Mucosa of descending colon (tissue), 3 donors: ENCODE measurements around the gene VPS26A. TPM values are rescaled to one million over a fixed set of nuclear protein-coding genes. Genes with fewer than 3 reads are reported as not detected.

Experiments used
- ATAC-seq: fragments of 200-7000 bp; cut with Tn5 transposase; one replicate; pipeline ENCODE4 v1.9.1; 2020; ENCODE audit warnings: mild to moderate bottlenecking, moderate library complexity
- DNase-seq, 3 donors: peaks; one replicate each; pipeline ENCODE4 v3.0.0-alpha.2; 2020
- H3K36me3 ChIP-seq: fragments of 200-600 bp; one replicate; pipeline ENCODE4 v1.8.0; 2021; ENCODE audit warnings: low read depth, mild to moderate bottlenecking
- H3K4me1 ChIP-seq: fragments of 200-600 bp; one replicate; pipeline ENCODE4 v1.8.0; 2021; ENCODE audit warnings: low read depth, mild to moderate bottlenecking
- H3K4me3 ChIP-seq: fragments of 200-600 bp; one replicate; pipeline ENCODE4 v1.8.0; 2021; ENCODE audit warnings: mild to moderate bottlenecking
- H3K9me3 ChIP-seq: fragments of 200-600 bp; one replicate; pipeline ENCODE4 v1.8.0; 2021; ENCODE audit warnings: mild to moderate bottlenecking
- intact Hi-C, 2 donors: fragments of 100-400 bp; cut with DNase I in 1 of 2; cut with micrococcal nuclease in 1 of 2; formaldehyde crosslinking; loops; one replicate each; pipeline versions ENCODE4 v1.11.0 to v1.11.1; 2022; cut with DNase I, micrococcal nuclease
- total RNA-seq, 3 donors: library from RNA; stranded (reverse); fragmentation: NEBNext Ultra II Directional in 2 of 3; extraction: Animal tissue kit (Norgen Biotek cat#: 25700) in 2 of 3; gene quantifications; one replicate each; pipeline versions ENCODE4 v1.2.1 to v1.2.4, GENCODE V29; 2021 to 2023
- TF ChIP-seq, protein P1 (sequence below): fragments of 200-600 bp; IDR thresholded peaks from one replicate; pipeline ENCODE4 v1.8.0; 2022; ENCODE audit warnings: antibody characterized with exemption, mild to moderate bottlenecking
- donor health status: DM: no; HTN: no; CAD: no; lungs with moderate emphysema.
- donor health status: DM: no; HTN: no; CAD: no.
- donor health status: DM: no; HTN: yes; CAD: no.

The VPS26A gene
- total RNA-seq, 3 donors from 2014 or later: 51.7 to 64.0 (median 61.7) TPM

DNA sequence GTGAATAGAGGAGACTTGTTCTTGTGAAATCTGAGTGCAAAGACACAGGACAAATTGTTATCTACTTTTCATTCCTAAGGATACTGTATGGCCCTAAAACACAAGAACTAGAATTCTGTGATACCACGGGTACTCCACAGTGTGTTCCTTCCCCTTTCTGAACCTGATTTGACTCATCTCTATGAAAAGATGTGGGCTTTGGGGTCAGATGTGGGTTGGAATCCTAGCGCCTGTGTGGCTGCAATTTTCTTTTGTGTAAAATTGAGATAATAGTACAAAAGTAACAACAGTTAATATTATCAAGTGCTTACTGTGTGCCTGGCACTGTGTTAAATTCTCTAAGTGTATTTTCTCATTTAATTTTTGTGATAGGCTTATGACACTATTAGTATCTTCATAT, 27.9 kb upstream of the VPS26A start:
- intact Hi-C loops: no loop called here
- no peak for DNase-seq
- Histone ChIP-seq H3K4me3 (no peak overlapping the region), H3K4me1 (no peaks in the 10 kb centered on the region), H3K9me3 (no peaks in the 10 kb centered on the region), H3K36me3 (no peaks in the 10 kb centered on the region)
- TF ChIP-seq, protein P1, sequence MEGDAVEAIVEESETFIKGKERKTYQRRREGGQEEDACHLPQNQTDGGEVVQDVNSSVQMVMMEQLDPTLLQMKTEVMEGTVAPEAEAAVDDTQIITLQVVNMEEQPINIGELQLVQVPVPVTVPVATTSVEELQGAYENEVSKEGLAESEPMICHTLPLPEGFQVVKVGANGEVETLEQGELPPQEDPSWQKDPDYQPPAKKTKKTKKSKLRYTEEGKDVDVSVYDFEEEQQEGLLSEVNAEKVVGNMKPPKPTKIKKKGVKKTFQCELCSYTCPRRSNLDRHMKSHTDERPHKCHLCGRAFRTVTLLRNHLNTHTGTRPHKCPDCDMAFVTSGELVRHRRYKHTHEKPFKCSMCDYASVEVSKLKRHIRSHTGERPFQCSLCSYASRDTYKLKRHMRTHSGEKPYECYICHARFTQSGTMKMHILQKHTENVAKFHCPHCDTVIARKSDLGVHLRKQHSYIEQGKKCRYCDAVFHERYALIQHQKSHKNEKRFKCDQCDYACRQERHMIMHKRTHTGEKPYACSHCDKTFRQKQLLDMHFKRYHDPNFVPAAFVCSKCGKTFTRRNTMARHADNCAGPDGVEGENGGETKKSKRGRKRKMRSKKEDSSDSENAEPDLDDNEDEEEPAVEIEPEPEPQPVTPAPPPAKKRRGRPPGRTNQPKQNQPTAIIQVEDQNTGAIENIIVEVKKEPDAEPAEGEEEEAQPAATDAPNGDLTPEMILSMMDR: no peak
- no peak for ATAC-seq

DNA sequence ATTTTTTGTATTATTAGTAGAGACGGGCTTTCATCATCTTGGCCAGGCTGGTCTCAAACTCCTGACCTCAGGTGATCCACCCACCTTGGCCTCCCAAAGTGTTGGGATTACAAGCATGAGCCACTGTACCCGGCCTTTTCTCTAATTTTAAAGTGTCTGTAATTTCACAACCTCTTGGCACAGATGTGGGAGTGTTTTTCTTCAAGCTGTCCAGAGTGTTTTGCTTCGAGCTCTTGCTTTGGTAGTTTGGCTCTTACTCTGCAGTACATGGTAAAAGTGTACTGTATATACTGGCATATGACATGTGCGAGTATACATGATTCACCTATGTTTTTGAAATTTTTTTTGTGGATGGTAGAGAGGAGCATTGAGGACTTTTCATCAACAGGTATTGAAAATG, 26.2 kb upstream of the VPS26A start:
- TF ChIP-seq, protein P1: no peak
- ATAC-seq: no peak
- H3K9me3 ChIP-seq: no peaks in the 10 kb centered on the region
- no peaks in the 10 kb centered on the region for H3K36me3 ChIP-seq
- intact Hi-C loops: no loop called here
- DNase-seq: no peak
- no peaks in the 10 kb centered on the region for H3K4me1 ChIP-seq
- H3K4me3 ChIP-seq: no peak overlapping the region

DNA sequence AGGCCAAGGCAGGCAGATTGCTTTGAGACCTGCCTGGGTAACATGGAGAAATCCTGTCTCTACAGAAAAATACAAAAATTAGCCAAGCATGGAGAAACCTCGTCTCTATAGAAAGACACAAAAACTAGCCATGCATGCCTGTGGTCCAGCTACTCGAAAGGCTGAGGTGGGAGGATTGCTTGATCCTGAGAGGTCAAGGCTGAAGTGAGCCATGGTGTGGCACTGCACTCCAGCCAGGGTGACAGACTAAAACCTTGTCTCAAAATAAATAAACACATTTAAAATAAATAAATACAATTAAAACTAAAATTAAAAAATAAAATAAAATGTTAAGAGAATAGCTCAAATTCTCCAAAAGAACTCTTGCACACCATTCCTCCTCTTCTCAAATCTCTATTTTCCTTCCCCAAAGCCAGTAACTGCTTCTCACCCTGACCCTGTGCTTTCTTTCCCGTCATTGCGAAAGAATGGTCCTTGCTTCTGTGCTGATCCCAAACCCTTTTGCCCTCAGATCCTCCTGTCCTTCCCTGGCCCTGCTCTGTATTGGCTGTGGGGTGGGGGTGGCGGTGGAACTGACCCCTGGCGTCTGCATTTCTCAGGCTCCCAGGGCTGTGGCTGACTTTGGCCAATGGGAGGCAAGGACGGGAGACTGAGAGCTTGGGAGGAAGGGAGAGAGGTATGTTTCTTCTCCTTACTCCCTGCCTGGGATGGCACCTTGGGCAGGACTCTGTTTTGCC, 23.7 kb upstream of the VPS26A start:
- DNase-seq (no peak), ATAC-seq (no peak)
- TF ChIP-seq, protein P1: no peak
- H3K9me3 ChIP-seq: no peaks in the 10 kb centered on the region
- no peaks in the 10 kb centered on the region for H3K4me1 ChIP-seq
- intact Hi-C loops: no loop called here
- H3K4me3 ChIP-seq: no peak overlapping the region
- no peaks in the 10 kb centered on the region for H3K36me3 ChIP-seq

DNA sequence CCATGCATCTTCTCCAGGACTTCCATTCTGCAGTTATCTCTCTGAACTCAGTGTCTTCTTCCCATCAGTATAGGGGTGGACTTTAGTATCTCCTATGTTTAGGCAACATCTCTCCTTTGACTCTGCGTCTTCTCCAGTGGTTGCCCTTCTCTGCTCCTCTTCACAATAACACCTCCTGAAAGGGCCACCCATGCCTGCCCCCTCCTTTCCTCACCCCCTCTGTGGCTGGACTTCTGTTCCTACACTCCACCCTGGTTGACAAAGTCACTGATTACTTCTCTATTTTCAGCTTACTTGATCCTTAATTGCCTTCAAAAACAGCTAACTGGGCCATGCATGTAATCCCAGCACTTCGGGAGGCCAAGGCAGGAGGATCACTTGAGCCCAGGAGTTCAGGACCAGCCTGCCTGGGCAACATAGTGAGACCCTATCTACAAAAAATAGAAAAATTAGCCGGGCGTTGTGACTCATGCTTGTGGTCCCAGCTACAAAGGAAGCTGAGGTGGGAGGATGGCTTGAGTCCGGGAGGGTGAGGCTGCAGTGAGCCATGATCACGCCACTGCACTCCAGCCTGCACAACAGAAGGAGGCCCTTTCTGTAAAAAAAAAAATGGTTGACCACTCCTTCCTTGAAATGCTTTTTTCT, 22.4 kb upstream of the VPS26A start:
- TF ChIP-seq, protein P1: no peak
- H3K4me1 ChIP-seq: no peaks in the 10 kb centered on the region
- no peak overlapping the region for H3K4me3 ChIP-seq
- no peak for DNase-seq
- no peaks in the 10 kb centered on the region for H3K36me3 ChIP-seq
- peak; percentile 8 for ATAC-seq
- intact Hi-C loops: no loop called here
- no peaks in the 10 kb centered on the region for H3K9me3 ChIP-seq

DNA sequence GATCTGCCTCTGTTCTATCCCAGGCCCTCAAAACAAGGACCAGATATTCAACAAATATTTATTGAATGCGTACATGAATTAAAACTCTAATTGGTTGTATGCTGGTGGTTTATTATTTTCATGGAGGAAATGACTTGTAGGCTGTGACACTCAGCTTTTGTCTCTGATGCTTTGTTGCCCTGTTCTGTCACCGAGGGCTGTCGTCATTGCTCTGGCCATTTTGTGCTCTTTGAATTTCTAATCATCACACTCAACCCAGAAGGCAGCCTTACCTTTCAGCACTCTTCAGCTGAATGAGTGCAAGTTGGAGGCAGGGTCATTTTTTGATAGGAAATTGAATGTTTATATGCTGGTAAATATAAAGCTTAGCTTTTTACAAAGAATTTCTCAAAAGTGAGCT, 21.5 kb upstream of the VPS26A start:
- no peak overlapping the region for H3K4me3 ChIP-seq
- H3K9me3 ChIP-seq: no peaks in the 10 kb centered on the region
- no peak for ATAC-seq
- TF ChIP-seq, protein P1: no peak
- H3K4me1 ChIP-seq: no peaks in the 10 kb centered on the region
- intact Hi-C loops: no loop called here
- H3K36me3 ChIP-seq: no peaks in the 10 kb centered on the region
- DNase-seq: no peak
